ENCODE data around the gene LRTM2. TPM values are rescaled to one million over a fixed set of nuclear protein-coding genes. Genes with fewer than 3 reads are reported as not detected.

The LRTM2 gene
- total RNA-seq (not detected), polyA plus RNA-seq (not detected)

- Histone ChIP-seq H3K9ac (ENCODE audit: low read depth in 1 of 2, low read length in 2 of 2) (no peak within 1 kb of the TSS), H3K9me3 (ENCODE audit: control insufficient read depth in 4 of 4, low read length in 3 of 4) (no peaks in the 10 kb centered on the region), H3K36me3 (ENCODE audit: control insufficient read depth in 4 of 4, insufficient read depth in 3 of 4, low read depth in 1 of 4, low read length in 3 of 4) (no peaks in the 10 kb centered on the region), H3K4me1 (ENCODE audit: control insufficient read depth in 4 of 4, insufficient read depth in 4 of 4, low read length in 3 of 4) (no peaks in the 10 kb centered on the region), H3K27ac (ENCODE audit: low read depth in 1 of 2, low read length in 2 of 2) (no peak within 1 kb of the TSS), H3K27me3 (ENCODE audit: control insufficient read depth in 4 of 4, insufficient read depth in 4 of 4, low read length in 3 of 4) (peaks cover 0 to 5% (median 1%) of the 10 kb centered on the region in 4 donors), H3K4me3 (ENCODE audit: low read depth in 1 of 3, low read length in 3 of 3) (no peak within 1 kb of the TSS)
- TF ChIP-seq SP1 (IDR thresholded peaks at IDR 0.05) (no peak), EGR1 (IDR thresholded peaks at IDR 0.05; ENCODE audit: low read depth in 2 of 2) (no peak), NR2F2 (IDR thresholded peaks at IDR 0.05) (no peak)
- TF ChIP-seq, protein P1, sequence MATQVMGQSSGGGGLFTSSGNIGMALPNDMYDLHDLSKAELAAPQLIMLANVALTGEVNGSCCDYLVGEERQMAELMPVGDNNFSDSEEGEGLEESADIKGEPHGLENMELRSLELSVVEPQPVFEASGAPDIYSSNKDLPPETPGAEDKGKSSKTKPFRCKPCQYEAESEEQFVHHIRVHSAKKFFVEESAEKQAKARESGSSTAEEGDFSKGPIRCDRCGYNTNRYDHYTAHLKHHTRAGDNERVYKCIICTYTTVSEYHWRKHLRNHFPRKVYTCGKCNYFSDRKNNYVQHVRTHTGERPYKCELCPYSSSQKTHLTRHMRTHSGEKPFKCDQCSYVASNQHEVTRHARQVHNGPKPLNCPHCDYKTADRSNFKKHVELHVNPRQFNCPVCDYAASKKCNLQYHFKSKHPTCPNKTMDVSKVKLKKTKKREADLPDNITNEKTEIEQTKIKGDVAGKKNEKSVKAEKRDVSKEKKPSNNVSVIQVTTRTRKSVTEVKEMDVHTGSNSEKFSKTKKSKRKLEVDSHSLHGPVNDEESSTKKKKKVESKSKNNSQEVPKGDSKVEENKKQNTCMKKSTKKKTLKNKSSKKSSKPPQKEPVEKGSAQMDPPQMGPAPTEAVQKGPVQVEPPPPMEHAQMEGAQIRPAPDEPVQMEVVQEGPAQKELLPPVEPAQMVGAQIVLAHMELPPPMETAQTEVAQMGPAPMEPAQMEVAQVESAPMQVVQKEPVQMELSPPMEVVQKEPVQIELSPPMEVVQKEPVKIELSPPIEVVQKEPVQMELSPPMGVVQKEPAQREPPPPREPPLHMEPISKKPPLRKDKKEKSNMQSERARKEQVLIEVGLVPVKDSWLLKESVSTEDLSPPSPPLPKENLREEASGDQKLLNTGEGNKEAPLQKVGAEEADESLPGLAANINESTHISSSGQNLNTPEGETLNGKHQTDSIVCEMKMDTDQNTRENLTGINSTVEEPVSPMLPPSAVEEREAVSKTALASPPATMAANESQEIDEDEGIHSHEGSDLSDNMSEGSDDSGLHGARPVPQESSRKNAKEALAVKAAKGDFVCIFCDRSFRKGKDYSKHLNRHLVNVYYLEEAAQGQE (IDR thresholded peaks at IDR 0.05) = no peak
- no peak for DNase-seq (ENCODE audit: low spot score)
- WGBS = 26% methylated on average over 34 of the region's 34 CpGs
These were observed at the start of gene LRTM2 for GRCh38 chr12:1820191-1820895. TSS of gene LRTM2 (plus strand) at chr12:1820565. CDS start at chr12:1828149, 7,584 bp downstream.

- H3K9me3 ChIP-seq (ENCODE audit: control insufficient read depth in 4 of 4, low read length in 3 of 4) = no peaks in the 10 kb centered on the region
- H3K4me3 ChIP-seq (ENCODE audit: low read depth in 1 of 3, low read length in 3 of 3) = no peak overlapping the region
- H3K36me3 ChIP-seq (ENCODE audit: control insufficient read depth in 4 of 4, insufficient read depth in 3 of 4, low read depth in 1 of 4, low read length in 3 of 4) = peaks cover 5 to 25% (median 6%) of the 10 kb centered on the region in 4 donors
- H3K4me1 ChIP-seq (ENCODE audit: control insufficient read depth in 4 of 4, insufficient read depth in 4 of 4, low read length in 3 of 4) = peaks cover 5 to 17% (median 6%) of the 10 kb centered on the region in 4 donors
- H3K27me3 ChIP-seq (ENCODE audit: control insufficient read depth in 4 of 4, insufficient read depth in 4 of 4, low read length in 3 of 4) = no peaks in the 10 kb centered on the region
- no peak overlapping the region for H3K9ac ChIP-seq (ENCODE audit: low read depth in 1 of 2, low read length in 2 of 2)
- no peak overlapping the region for H3K27ac ChIP-seq (ENCODE audit: low read depth in 1 of 2, low read length in 2 of 2)
- DNase-seq (ENCODE audit: low spot score) = no peak
- WGBS = 82% methylated on average over 4 of the region's 4 CpGs
- TF ChIP-seq RXRA (IDR thresholded peaks at IDR 0.05) = no peak
- no peak for TF ChIP-seq HNF4G (IDR thresholded peaks at IDR 0.05)
- no peak for TF ChIP-seq ATF3 (IDR thresholded peaks at IDR 0.05)
- no peak for TF ChIP-seq FOXA2 (IDR thresholded peaks at IDR 0.05)
- no peak for TF ChIP-seq MAX (IDR thresholded peaks at IDR 0.05)
- no peak for TF ChIP-seq EGR1 (IDR thresholded peaks at IDR 0.05; ENCODE audit: low read depth in 2 of 2)
- TF ChIP-seq, protein P1 (IDR thresholded peaks at IDR 0.05) = no peak
These were observed 46.3 kb upstream of the LRTM2 start for GRCh38 chr12:1773937-1774655.

Data from liver (tissue), 9 donors.